ENCODE data around the gene WDR7. TPM values are rescaled to one million over a fixed set of nuclear protein-coding genes. Genes with fewer than 3 reads are reported as not detected.

Gene WDR7
- total and polyA plus RNA-seq, 9 donors, result 7.3 to 18.1 (median 9.6) TPM

- Histone ChIP-seq H3K27ac (ENCODE audit: low read length) (no peak overlapping the region), H3K27me3 (ENCODE audit: control insufficient read depth, insufficient read depth, low read length) (no peaks in the 10 kb centered on the region), H3K36me3 (ENCODE audit: control insufficient read depth, insufficient read depth, low read length) (no peaks in the 10 kb centered on the region), H3K9me3 (replicated peaks; ENCODE audit: control insufficient read depth, low read depth, low read length) (no peaks in the 10 kb centered on the region), H3K4me1 (ENCODE audit: control insufficient read depth, insufficient read depth, low read length) (no peaks in the 10 kb centered on the region), H3K4me3 (ENCODE audit: low read length) (no peak overlapping the region)
- peak; percentile 64 for DNase-seq
- WGBS (ENCODE audit: insufficient coverage), result no CpG with 5 or more reads among the region's 2 CpGs
Observed at GRCh38 chr18:56869189-56869777, 218.1 kb downstream of the WDR7 start.

GRCh38 chr18:56870982-56871381 is 219.8 kb downstream of the WDR7 start:
- no CpG with 5 or more reads among the region's 2 CpGs for WGBS (ENCODE audit: insufficient coverage)
- Histone ChIP-seq H3K9me3 (replicated peaks; ENCODE audit: control insufficient read depth, low read depth, low read length) (no peaks in the 10 kb centered on the region), H3K36me3 (ENCODE audit: control insufficient read depth, insufficient read depth, low read length) (no peaks in the 10 kb centered on the region), H3K4me3 (ENCODE audit: low read length) (no peak overlapping the region), H3K27ac (ENCODE audit: low read length) (no peak overlapping the region), H3K4me1 (ENCODE audit: control insufficient read depth, insufficient read depth, low read length) (no peaks in the 10 kb centered on the region), H3K27me3 (ENCODE audit: control insufficient read depth, insufficient read depth, low read length) (no peaks in the 10 kb centered on the region)
- DNase-seq, result no peak

DNA sequence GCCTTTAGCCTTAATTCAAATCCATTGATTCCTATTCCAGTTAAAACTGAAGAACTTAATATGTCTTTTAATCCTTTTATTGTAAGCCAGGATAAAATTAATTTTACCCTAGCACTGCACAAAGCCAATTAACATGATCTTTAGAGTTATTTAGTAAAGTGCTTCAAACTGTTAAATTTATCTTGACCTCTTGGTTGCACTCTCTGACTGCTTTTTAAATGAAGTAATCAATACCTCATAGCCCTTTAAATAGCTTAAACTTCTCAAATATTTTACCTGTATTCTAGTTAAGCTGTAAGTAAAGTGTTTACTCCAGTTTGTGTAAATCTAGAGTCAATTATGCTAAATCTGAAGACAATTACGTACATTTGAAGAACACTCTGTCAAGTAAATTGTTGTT is 221.0 kb downstream of the WDR7 start:
- Histone ChIP-seq H3K4me1 (ENCODE audit: control insufficient read depth, insufficient read depth, low read length) (no peaks in the 10 kb centered on the region), H3K27ac (ENCODE audit: low read length) (no peak overlapping the region), H3K27me3 (ENCODE audit: control insufficient read depth, insufficient read depth, low read length) (no peaks in the 10 kb centered on the region), H3K9me3 (replicated peaks; ENCODE audit: control insufficient read depth, low read depth, low read length) (no peaks in the 10 kb centered on the region), H3K36me3 (ENCODE audit: control insufficient read depth, insufficient read depth, low read length) (no peaks in the 10 kb centered on the region), H3K4me3 (ENCODE audit: low read length) (no peak overlapping the region)
- no peak for DNase-seq
- no CpG with 5 or more reads among the region's 1 CpG for WGBS (ENCODE audit: insufficient coverage)

- WGBS (ENCODE audit: insufficient coverage), result 45% methylated on average over 5 of the region's 6 CpGs
- Histone ChIP-seq H3K4me1 (ENCODE audit: control insufficient read depth, insufficient read depth, low read length) (no peaks in the 10 kb centered on the region), H3K36me3 (ENCODE audit: control insufficient read depth, insufficient read depth, low read length) (no peaks in the 10 kb centered on the region), H3K27me3 (ENCODE audit: control insufficient read depth, insufficient read depth, low read length) (no peaks in the 10 kb centered on the region), H3K9me3 (replicated peaks; ENCODE audit: control insufficient read depth, low read depth, low read length) (no peaks in the 10 kb centered on the region), H3K4me3 (ENCODE audit: low read length) (no peak overlapping the region), H3K27ac (ENCODE audit: low read length) (no peak overlapping the region)
- peak; percentile 56 for DNase-seq
Observed at GRCh38 chr18:56873441-56874140, 222.4 kb downstream of the WDR7 start.

DNA sequence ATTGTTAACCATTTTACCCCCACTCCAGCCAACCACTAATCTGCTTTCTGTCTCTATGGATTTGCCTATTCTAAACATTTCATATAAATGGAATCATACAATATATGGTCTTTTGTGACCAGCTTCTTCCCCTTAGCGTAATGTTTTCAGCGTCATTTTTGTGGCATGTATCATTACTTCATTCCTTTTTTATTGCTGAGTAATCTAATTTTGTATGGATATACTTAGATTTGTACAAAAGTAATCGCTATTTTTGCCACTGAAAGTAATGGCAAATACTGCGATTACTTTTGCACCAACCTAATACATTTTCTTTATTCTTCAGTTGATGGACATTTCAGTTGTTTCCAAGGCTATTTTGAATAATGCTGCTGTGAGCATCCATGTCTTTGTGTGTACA is 227.6 kb downstream of the WDR7 start:
- Histone ChIP-seq H3K9me3 (replicated peaks; ENCODE audit: control insufficient read depth, low read depth, low read length) (no peaks in the 10 kb centered on the region), H3K4me1 (ENCODE audit: control insufficient read depth, insufficient read depth, low read length) (no peaks in the 10 kb centered on the region), H3K36me3 (ENCODE audit: control insufficient read depth, insufficient read depth, low read length) (no peaks in the 10 kb centered on the region), H3K27ac (ENCODE audit: low read length) (no peak overlapping the region), H3K4me3 (ENCODE audit: low read length) (no peak overlapping the region), H3K27me3 (ENCODE audit: control insufficient read depth, insufficient read depth, low read length) (no peaks in the 10 kb centered on the region)
- WGBS (ENCODE audit: insufficient coverage), result no CpG with 5 or more reads among the region's 4 CpGs
- no peak for DNase-seq

DNA sequence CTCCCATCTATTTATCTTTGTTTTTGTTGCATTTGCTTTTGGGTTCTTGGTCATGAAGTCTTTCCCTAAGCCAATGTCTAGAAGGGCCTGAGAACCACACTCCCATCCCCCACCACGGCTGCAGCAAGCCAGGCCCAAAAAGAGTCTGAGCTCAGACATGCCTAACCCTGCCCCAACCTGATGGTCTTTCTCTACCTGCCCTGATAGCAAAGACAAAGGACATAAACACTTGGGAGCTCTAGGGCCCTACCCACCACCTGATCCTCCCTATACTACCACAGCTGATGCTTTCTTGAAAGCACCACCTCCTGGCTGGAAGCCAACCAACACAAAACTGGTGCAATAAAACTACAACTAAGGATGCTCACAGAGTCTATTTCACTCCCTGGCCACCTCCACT is 233.4 kb downstream of the WDR7 start:
- no peaks in the 10 kb centered on the region for H3K4me1 ChIP-seq (ENCODE audit: control insufficient read depth, insufficient read depth, low read length)
- 100% methylated on average over 1 of the region's 1 CpG for WGBS (ENCODE audit: insufficient coverage)
- H3K4me3 ChIP-seq (ENCODE audit: low read length), result no peak overlapping the region
- H3K27ac ChIP-seq (ENCODE audit: low read length), result no peak overlapping the region
- no peak for DNase-seq
- H3K9me3 ChIP-seq (replicated peaks; ENCODE audit: control insufficient read depth, low read depth, low read length), result no peaks in the 10 kb centered on the region
- no peaks in the 10 kb centered on the region for H3K27me3 ChIP-seq (ENCODE audit: control insufficient read depth, insufficient read depth, low read length)
- no peaks in the 10 kb centered on the region for H3K36me3 ChIP-seq (ENCODE audit: control insufficient read depth, insufficient read depth, low read length)

DNA sequence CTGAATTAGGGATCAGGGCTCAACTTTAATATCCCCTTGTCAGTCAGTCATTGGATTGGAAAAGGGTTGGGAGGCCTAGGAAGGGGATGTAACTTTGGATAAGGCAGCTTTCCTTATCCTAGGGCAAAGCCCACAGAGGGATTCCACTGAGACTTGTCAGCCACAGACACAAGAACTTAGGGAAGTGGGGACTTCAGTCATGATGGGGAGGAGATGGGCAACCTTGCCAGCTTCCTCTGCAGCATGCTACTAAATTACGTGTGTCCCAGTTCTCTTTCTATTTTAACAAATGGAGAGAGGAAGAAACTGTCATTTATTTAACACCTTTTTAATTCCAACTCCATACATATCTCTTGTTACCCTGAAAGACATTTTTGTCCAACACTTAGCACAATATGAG is 237.8 kb downstream of the WDR7 start:
- Histone ChIP-seq H3K27ac (ENCODE audit: low read length) (no peak overlapping the region), H3K9me3 (replicated peaks; ENCODE audit: control insufficient read depth, low read depth, low read length) (no peaks in the 10 kb centered on the region), H3K4me1 (ENCODE audit: control insufficient read depth, insufficient read depth, low read length) (no peaks in the 10 kb centered on the region), H3K36me3 (ENCODE audit: control insufficient read depth, insufficient read depth, low read length) (no peaks in the 10 kb centered on the region), H3K27me3 (ENCODE audit: control insufficient read depth, insufficient read depth, low read length) (no peaks in the 10 kb centered on the region), H3K4me3 (ENCODE audit: low read length) (no peak overlapping the region)
- no peak for DNase-seq
- no CpG with 5 or more reads among the region's 1 CpG for WGBS (ENCODE audit: insufficient coverage)

DNA sequence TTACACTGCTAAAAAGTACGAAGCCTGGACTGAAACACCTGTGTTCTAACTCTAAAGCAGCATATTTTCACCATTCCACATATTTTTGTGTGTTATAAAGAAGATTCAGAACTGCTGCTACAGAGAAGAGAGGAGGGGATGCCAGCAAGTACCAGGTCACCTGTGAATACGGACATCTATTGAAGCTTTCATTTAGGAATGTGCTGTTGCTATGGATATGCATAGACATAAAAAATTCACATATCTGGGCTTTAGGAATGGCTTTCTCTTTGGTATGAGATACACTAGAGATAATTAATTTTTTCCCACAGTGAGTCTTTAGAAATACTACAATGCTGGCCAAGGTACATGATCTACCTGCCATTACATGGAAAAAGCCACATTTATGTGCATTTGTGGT is 238.5 kb downstream of the WDR7 start:
- no CpG with 5 or more reads among the region's 2 CpGs for WGBS (ENCODE audit: insufficient coverage)
- DNase-seq, result no peak
- Histone ChIP-seq H3K36me3 (ENCODE audit: control insufficient read depth, insufficient read depth, low read length) (no peaks in the 10 kb centered on the region), H3K9me3 (replicated peaks; ENCODE audit: control insufficient read depth, low read depth, low read length) (no peaks in the 10 kb centered on the region), H3K4me3 (ENCODE audit: low read length) (no peak overlapping the region), H3K27ac (ENCODE audit: low read length) (no peak overlapping the region), H3K4me1 (ENCODE audit: control insufficient read depth, insufficient read depth, low read length) (no peaks in the 10 kb centered on the region), H3K27me3 (ENCODE audit: control insufficient read depth, insufficient read depth, low read length) (no peaks in the 10 kb centered on the region)

GRCh38 chr18:56890632-56891031 is 239.5 kb downstream of the WDR7 start:
- Histone ChIP-seq H3K9me3 (replicated peaks; ENCODE audit: control insufficient read depth, low read depth, low read length) (no peaks in the 10 kb centered on the region), H3K4me1 (ENCODE audit: control insufficient read depth, insufficient read depth, low read length) (no peaks in the 10 kb centered on the region), H3K27ac (ENCODE audit: low read length) (no peak overlapping the region), H3K36me3 (ENCODE audit: control insufficient read depth, insufficient read depth, low read length) (no peaks in the 10 kb centered on the region), H3K27me3 (ENCODE audit: control insufficient read depth, insufficient read depth, low read length) (no peaks in the 10 kb centered on the region), H3K4me3 (ENCODE audit: low read length) (no peak overlapping the region)
- peak; percentile 60 for DNase-seq
- 40% methylated on average over 1 of the region's 1 CpG for WGBS (ENCODE audit: insufficient coverage)

DNA sequence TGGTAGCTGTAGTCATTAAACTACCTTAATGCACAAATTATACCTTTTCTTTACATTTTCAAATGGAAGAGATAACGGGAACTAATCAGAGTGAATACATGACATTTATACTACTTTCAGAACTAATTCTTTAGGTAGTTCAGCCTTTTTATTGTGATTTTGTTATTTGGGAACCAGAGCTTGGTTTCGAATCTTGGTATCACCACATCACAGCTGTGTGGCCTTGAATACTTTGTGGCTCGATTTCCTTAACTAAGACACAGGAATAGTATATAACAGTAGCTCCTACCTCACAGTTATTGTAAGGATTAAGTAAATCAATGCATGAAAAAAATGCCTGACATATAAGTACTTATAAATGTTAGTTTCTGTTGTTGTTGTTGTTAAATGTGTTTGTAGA is 240.0 kb downstream of the WDR7 start:
- Histone ChIP-seq H3K27ac (ENCODE audit: low read length) (no peak overlapping the region), H3K9me3 (replicated peaks; ENCODE audit: control insufficient read depth, low read depth, low read length) (no peaks in the 10 kb centered on the region), H3K27me3 (ENCODE audit: control insufficient read depth, insufficient read depth, low read length) (no peaks in the 10 kb centered on the region), H3K4me1 (ENCODE audit: control insufficient read depth, insufficient read depth, low read length) (no peaks in the 10 kb centered on the region), H3K4me3 (ENCODE audit: low read length) (no peak overlapping the region), H3K36me3 (ENCODE audit: control insufficient read depth, insufficient read depth, low read length) (no peaks in the 10 kb centered on the region)
- no CpG with 5 or more reads among the region's 3 CpGs for WGBS (ENCODE audit: insufficient coverage)
- DNase-seq, result no peak

All from muscle of leg (tissue), 11 donors.